NCI-H2227 (cell line): ENCODE results near the gene RBPJ.
"Not testable (repeated sequence)": the region's sequence is repeated elsewhere in the genome, so short reads cannot be mapped to it uniquely, and the experiment has no call there.

Experiments
- DNase-seq: peaks from one replicate; lab custom pipeline; 2025; ENCODE audit not compliant: unreplicated experiment; lab: John Stamatoyannopoulos, UW

Gene RBPJ

GRCh38 chr4:26369132-26369531 lies 48.3 kb downstream of the RBPJ start:
- DNase-seq: no peak

DNA sequence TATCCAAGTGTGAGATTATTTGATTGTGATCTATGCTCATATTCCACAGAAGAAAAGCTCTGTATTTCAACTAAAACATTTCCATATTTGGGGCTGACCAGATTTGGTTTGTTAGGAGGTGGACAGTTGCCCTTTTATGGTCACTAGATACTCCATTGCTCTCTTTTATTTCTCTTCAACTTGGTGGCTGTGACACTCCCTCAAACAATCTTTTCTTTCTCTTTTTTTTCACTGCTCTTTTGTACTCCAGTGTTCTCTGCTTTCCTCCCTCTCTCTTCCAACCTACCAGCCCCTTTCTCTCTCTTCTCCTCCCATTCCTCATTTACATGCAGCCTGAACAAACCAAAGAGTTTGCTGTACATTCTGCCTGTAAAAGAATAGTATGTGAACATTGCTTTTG lies 48.8 kb downstream of the RBPJ start:
- DNase-seq: no peak

DNA sequence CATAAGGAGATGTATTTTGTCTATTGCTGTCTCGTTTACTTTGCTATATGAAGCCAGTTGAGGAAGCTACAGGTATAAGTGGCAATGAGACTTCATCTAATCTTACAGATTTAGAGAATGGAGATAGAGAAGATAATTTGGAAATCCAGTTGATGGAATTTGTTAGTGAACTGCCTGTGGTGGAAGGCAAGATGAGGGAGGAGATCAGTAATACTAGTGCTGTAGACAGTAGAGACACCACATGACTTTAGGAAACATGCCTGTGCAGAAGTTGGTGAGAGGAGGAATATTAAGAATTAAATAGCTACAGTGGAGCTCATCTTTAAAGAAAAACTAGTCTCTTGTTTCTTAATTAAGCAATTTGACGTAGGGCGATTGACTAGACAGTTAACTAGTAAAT lies 51.3 kb downstream of the RBPJ start:
- no peak for DNase-seq

DNA sequence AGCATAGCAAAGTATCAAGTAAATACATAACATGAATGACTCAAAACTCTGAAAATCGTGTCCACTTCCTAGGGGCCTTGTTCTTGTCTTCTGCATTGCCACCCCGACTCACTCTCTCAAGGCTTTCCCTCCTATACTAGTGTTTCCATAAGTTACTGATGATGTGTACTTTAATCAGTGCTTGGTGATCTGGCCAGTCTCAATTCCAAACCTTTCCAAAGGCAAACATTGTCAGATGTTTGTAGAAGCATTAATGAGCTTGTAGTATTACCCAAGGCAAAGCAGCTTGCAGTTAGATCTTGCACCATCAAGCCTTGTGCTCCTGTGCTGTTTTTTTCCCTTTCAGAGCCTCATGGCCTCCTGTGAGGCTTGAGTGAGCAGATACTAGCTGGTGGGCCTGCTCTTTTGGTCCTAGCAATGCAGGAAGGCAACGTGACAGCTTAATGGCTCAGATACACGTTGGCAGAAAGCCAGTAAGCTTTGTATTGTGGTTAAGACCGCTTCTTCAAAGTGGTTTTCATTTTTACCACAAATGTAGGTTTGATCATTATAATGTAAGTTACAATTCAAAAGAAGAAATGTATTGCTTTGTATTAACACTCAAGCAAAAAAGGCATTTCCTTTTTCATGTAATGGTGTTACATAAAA lies 51.8 kb downstream of the RBPJ start:
- DNase-seq: peak; percentile 67

GRCh38 chr4:26375551-26375950 lies 54.7 kb downstream of the RBPJ start:
- DNase-seq: no peak

GRCh38 chr4:26377328-26378311 lies 56.8 kb downstream of the RBPJ start:
- DNase-seq: no peak

- no peak for DNase-seq
These were observed 59.0 kb downstream of the RBPJ start for GRCh38 chr4:26379837-26380236.

- no peak for DNase-seq
These were observed 59.9 kb downstream of the RBPJ start for GRCh38 chr4:26380740-26381139.

GRCh38 chr4:26384380-26385057 lies 63.7 kb downstream of the RBPJ start:
- DNase-seq: no peak

DNA sequence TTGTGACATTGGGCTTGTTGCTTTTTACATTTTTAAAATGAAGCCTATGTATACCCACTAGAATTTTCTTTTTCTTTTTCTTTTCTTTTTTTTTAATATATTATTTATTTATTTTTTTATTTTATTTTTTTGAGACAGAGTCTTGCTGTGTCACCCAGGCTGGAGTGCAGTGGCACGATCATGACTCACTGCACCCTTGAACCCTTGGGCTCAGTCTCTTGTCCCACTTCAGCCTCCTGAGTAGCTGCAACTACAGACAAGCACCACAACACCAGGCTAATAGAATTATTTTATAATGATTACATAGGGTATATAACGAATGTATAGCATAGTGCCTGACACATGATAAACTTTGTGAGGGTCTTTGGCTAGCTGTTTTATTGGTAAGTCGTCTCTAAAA lies 64.9 kb downstream of the RBPJ start:
- no peak for DNase-seq

- no peak for DNase-seq
These were observed 65.6 kb downstream of the RBPJ start for GRCh38 chr4:26386386-26386785.

- no peak for DNase-seq
These were observed 67.9 kb downstream of the RBPJ start for GRCh38 chr4:26388671-26389070.

- DNase-seq: no peak
These were observed 76.3 kb downstream of the RBPJ start for GRCh38 chr4:26397086-26397485.

DNA sequence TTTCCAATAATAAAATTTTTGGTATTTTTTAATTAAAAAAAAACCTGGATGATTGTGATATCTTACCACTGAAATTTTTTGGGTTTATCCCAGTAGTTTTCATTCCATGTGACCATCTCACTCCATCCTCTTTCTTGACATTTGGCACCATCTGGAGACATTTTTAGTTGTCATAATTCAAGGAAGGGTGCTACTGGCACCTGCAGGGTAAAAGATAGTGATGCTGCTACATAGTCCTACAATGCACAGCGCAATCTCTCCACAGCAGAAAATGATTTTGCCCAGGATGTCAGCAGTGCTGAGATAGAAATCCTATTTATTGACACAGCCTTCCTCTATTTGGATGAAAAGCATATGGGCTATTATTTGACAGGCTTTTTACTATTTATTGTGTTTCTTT lies 79.3 kb downstream of the RBPJ start:
- no peak for DNase-seq

DNA sequence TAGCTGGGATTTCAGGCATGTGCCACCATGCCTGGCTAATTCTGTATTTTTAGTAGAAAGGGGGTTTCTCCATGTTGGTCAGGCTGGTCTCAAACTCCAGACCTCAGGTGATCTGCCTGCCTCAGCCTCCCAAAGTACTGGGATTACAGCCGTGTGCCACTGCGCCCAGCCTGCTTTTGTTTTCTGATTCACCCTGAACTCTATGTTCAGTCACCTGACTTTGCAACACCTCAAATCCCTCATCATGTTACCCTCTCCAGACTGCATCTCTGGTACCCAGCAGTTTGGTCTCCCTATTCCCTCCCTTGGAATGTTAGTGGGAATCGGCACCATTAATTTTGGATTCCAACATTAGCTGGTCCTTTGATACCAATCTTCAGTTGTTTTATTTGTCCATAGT lies 81.2 kb downstream of the RBPJ start:
- DNase-seq: not testable (repeated sequence)

DNA sequence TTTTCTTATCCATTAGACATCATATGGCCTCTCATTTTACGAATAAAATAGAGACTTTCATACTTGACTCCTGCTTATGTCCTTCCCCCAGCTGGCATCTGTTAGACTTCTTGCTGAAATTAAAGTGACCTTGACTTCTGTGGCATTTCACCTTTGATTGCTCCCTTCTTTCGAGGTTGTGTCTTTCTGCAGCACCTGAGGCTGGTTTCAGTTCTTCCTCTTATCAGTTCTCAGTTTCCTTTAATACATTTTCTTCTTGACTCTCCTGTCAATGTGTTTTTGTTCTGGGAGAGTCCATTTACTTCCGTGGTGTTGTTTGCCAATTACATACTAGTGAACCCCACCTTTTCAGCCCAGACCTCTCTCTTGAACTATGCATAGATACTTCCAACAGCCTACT lies 81.6 kb downstream of the RBPJ start:
- DNase-seq: no peak

DNA sequence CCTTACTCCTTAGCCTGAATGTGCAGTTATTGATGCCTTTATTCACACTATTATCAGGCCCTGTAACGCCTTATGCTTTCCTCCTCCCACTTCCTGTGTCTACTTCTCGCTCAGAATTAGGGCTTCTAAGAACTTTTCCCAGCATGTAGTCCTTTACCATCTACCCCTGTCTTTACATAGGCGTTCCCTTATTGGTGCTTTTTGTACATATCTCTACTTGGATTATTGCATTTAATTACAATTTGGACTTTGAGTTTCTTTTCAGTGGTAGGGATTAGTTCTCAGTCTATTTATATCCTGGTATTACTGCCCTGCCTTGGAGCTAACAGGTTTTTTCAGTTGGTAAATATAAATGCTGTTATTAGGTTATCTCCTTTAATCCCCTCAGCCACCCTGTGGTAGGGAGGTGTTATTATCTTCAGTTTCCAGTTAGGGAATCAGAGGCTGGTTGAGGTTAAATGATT lies 84.0 kb downstream of the RBPJ start:
- DNase-seq: no peak

- no peak for DNase-seq
These were observed 85.6 kb downstream of the RBPJ start for GRCh38 chr4:26406346-26406975.

GRCh38 chr4:26407476-26407875 lies 86.7 kb downstream of the RBPJ start:
- DNase-seq: no peak

GRCh38 chr4:26410385-26411293 lies 89.8 kb downstream of the RBPJ start:
- DNase-seq: peak; percentile 34
